Gastrocnemius medialis (tissue), 4 donors: Measurements from ENCODE around the gene PLCE1. TPM values are rescaled to one million over a fixed set of nuclear protein-coding genes. Genes with fewer than 3 reads are reported as not detected.
"Not testable (repeated sequence)": the region's sequence is repeated elsewhere in the genome, so short reads cannot be mapped to it uniquely, and the experiment has no call there.

Experiments used
- ATAC-seq, 2 donors: fragments of 150-250 bp; one replicate each; pipeline ENCODE4 v1.9.1; 2016
- DNase-seq, 2 donors: peaks; one replicate each; pipeline ENCODE4 v3.0.0-alpha.2; 2019
- H3K27ac ChIP-seq, 4 donors: fragments of 200-600 bp; sonication (generic); 1 replicate in 1 of 4; 2 replicates in 3 of 4; pipeline ENCODE4 v1.5.1; 2016 to 2018; ENCODE audit warnings: mild to moderate bottlenecking in 2 of 4, moderate library complexity in 1 of 4
- H3K27me3 ChIP-seq, 3 donors: fragments of 200-600 bp; sonication (generic) in 2 of 3; 1 replicate in 1 of 3; 2 replicates in 2 of 3; pipeline versions ENCODE4 v1.5.1 to v1.6.0; 2016 to 2019; ENCODE audit warnings: mild to moderate bottlenecking in 1 of 3, moderate library complexity in 1 of 3
- H3K36me3 ChIP-seq, 2 donors: fragments of 200-600 bp; sonication (generic) in 1 of 2; one replicate each; pipeline ENCODE4 v1.5.1; 2017 to 2018
- H3K4me1 ChIP-seq, 2 donors: fragments of 200-600 bp; sonication (generic) in 1 of 2; one replicate each; pipeline ENCODE4 v1.5.1; 2016 to 2017; ENCODE audit warnings: mild to moderate bottlenecking in 2 of 2
- H3K4me3 ChIP-seq, 4 donors: fragments of 200-600 bp; sonication (generic) in 3 of 4; 1 replicate in 1 of 4; 2 replicates in 3 of 4; pipeline ENCODE4 v1.5.1; 2016 to 2019; ENCODE audit warnings: mild to moderate bottlenecking in 2 of 4
- H3K9me3 ChIP-seq, 3 donors: fragments of 200-600 bp; sonication (generic) in 2 of 3; 1 replicate in 1 of 3; 2 replicates in 2 of 3; pipeline ENCODE4 v1.5.1; 2016 to 2019
- POLR2A ChIP-seq, 2 donors: fragments of 450-650 bp; IDR thresholded peaks; one replicate each; pipeline ENCODE4 v1.6.1; 2017; ENCODE audit warnings: antibody characterized with exemption in 2 of 2, mild to moderate bottlenecking in 2 of 2, moderate library complexity in 2 of 2
- in situ Hi-C, 4 donors: fragments of 200-750 bp; cut with MboI; loops; one replicate each; pipeline versions ENCODE4 v1.15.0 to v1.8.0; 2017; ENCODE audit warnings: low sequenced_read_pairs in 4 of 4
- intact Hi-C: fragments of 100-400 bp; cut with DNase I; formaldehyde crosslinking; loops from one replicate; pipeline ENCODE4 v1.15.1; 2023; ENCODE audit warnings: low total_unique reads
- total RNA-seq, 4 donors: library from RNA; depleted of rRNA; stranded (reverse); fragments of >200 nt; gene quantifications; one replicate each; pipeline versions ENCODE4 v1.1.0 to v1.2.3, GENCODE V29; 2016
- TF ChIP-seq, protein P1 (sequence below), 5 experiments: fragments of 450-650 bp in 3 of 5; fragments of 200-600 bp in 2 of 5; sonication (generic) in 2 of 5; IDR thresholded peaks in 4 of 5; conservative IDR thresholded peaks in 1 of 5; 1 replicate in 4 of 5; 2 replicates in 1 of 5; pipeline ENCODE4 v1.5.1; 2016 to 2019; ENCODE audit warnings: antibody characterized with exemption in 5 of 5, mild to moderate bottlenecking in 3 of 5, moderate library complexity in 3 of 5

The PLCE1 gene
- total RNA-seq, 4 donors from 2014 or later: 2.7 to 5.9 (median 3.8) TPM

DNA sequence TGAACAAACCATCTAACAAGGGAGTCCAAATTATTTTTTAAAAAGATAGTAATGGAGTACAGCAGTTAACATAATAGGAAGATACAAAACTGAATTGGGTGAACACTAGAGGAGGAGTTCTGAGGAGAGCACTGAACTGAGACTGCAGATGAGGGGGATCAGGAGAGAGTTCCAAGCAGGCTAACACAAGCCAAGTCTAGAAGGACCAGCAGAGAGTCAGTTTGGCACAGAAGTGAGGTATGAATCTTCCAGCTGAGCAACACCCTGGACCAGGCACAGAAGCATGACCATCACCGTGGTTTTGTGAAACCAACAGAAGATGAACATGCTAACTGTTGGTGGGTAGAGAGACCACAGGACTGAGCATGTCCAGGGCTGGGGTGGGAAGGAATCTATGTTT is 30.8 kb upstream of the PLCE1 start:
- Histone ChIP-seq H3K36me3 (no peaks in the 10 kb centered on the region), H3K9me3 (no peaks in the 10 kb centered on the region), H3K4me3 (no peak overlapping the region), H3K27me3 (no peaks in the 10 kb centered on the region), H3K4me1 (peaks cover 3 to 8% of the 10 kb centered on the region in 2 donors), H3K27ac (no peak overlapping the region)
- intact Hi-C loops (no loop called here), in situ Hi-C loops (no loop called here)
- ATAC-seq (no peak), DNase-seq (no peak)
- TF ChIP-seq POLR2A (IDR thresholded peaks at IDR 0.05): no peak
- TF ChIP-seq, protein P1, sequence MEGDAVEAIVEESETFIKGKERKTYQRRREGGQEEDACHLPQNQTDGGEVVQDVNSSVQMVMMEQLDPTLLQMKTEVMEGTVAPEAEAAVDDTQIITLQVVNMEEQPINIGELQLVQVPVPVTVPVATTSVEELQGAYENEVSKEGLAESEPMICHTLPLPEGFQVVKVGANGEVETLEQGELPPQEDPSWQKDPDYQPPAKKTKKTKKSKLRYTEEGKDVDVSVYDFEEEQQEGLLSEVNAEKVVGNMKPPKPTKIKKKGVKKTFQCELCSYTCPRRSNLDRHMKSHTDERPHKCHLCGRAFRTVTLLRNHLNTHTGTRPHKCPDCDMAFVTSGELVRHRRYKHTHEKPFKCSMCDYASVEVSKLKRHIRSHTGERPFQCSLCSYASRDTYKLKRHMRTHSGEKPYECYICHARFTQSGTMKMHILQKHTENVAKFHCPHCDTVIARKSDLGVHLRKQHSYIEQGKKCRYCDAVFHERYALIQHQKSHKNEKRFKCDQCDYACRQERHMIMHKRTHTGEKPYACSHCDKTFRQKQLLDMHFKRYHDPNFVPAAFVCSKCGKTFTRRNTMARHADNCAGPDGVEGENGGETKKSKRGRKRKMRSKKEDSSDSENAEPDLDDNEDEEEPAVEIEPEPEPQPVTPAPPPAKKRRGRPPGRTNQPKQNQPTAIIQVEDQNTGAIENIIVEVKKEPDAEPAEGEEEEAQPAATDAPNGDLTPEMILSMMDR (IDR thresholded peaks at IDR 0.05 in 4 of 5, conservative IDR thresholded peaks at IDR 0.05 in 1 of 5): no peak

DNA sequence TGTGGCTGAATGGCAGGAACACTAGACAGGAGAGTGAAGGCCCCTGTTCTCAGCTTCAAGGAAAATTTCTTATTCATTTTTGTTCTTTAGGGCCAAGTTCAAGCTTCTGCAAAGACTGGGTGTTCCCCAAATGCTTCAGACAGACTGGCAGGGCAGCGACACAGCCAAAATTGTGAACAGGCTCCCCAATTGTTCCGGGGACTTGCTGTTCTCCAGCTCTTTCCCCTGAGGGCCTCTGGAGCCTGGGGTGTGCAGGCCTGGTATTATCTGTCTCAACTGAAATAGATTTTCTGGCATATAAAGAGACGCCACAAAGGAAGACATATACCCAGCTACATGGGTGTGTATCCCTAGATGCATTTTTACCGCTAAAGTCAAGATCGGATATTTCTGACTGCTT is 30.3 kb upstream of the PLCE1 start:
- no peak overlapping the region for H3K4me3 ChIP-seq
- H3K27ac ChIP-seq: no peak overlapping the region
- no peak for DNase-seq
- intact Hi-C loops: no loop called here
- no peaks in the 10 kb centered on the region for H3K27me3 ChIP-seq
- H3K4me1 ChIP-seq: peaks cover 4 to 8% of the 10 kb centered on the region in 2 donors
- no peak for ATAC-seq
- no peaks in the 10 kb centered on the region for H3K9me3 ChIP-seq
- TF ChIP-seq, protein P1 (IDR thresholded peaks at IDR 0.05 in 4 of 5, conservative IDR thresholded peaks at IDR 0.05 in 1 of 5): no peak
- in situ Hi-C loops: no loop called here
- no peaks in the 10 kb centered on the region for H3K36me3 ChIP-seq

DNA sequence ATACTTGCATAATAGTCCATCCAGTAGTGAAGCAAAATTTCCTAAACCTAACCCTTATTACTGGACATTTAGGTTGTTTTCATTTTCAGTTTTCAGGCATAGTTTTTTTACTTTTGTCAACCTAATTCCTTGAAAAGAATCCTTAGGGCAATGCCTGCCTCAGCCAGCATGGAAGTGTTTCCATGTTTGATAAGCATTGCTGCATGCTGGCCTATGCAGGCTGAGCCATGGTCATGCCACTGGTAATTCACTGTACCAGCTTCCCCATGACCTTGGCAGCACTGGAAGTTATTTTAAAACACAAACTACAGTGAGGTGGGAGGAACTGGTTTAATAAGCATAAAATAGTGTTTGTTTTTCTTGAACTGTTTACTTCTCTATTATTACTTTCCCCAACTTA is 27.8 kb upstream of the PLCE1 start:
- Histone ChIP-seq H3K27ac (no peak overlapping the region), H3K36me3 (no peaks in the 10 kb centered on the region), H3K9me3 (no peaks in the 10 kb centered on the region), H3K4me1 (peaks cover 8% of the 10 kb centered on the region in 2 donors), H3K27me3 (no peaks in the 10 kb centered on the region), H3K4me3 (no peak overlapping the region)
- no peak for ATAC-seq
- intact Hi-C loops (no loop called here), in situ Hi-C loops (no loop called here)
- no peak for TF ChIP-seq POLR2A (IDR thresholded peaks at IDR 0.05)
- TF ChIP-seq, protein P1 (IDR thresholded peaks at IDR 0.05 in 4 of 5, conservative IDR thresholded peaks at IDR 0.05 in 1 of 5): no peak
- no peak for DNase-seq

DNA sequence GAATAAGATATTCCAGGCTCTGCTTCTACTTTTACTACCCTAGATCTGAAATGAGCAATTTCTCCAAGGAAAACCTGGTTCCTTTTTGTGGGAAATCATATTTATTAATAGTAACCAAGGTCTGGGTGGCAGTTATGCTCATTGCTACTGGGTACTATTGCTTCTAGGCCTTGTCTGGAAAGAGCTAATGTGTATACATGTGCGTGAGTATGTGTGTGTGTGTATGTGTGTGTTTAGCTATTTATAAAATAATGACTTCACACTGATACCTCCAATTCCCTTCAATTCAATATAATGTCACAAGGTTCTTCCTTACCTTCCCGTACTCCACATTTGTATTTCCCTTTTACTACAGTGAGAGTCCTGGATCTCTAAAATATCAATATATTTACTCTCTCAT is 26.0 kb upstream of the PLCE1 start:
- Histone ChIP-seq H3K27me3 (no peaks in the 10 kb centered on the region), H3K36me3 (no peaks in the 10 kb centered on the region), H3K27ac (no peak overlapping the region), H3K4me3 (no peak overlapping the region), H3K9me3 (no peaks in the 10 kb centered on the region), H3K4me1 (peaks cover 8% of the 10 kb centered on the region in 2 donors)
- in situ Hi-C loops: no loop called here
- DNase-seq (no peak), ATAC-seq (no peak)
- intact Hi-C loops: no loop called here
- TF ChIP-seq, protein P1 (IDR thresholded peaks at IDR 0.05 in 4 of 5, conservative IDR thresholded peaks at IDR 0.05 in 1 of 5): no peak

DNA sequence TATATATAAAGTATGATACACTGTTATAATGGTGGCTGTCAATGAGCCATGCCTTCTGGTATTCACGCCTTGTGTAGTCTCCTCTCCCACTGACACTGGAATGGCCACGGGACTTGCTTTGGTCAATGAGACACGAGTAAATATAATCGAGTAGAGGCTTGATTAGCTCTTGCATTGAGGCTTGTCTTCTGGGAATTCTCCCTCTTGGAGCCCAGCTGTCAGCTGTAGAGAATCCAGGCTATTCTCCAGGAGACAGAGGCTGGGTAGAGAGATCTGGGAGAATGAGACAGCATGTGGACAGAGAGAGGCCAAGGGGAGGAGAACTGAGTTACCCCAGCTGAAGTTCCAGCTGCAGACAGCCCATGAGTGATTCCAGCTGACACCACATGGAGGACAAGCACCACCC is 25.2 kb upstream of the PLCE1 start:
- DNase-seq (no peak), ATAC-seq (peak; percentile 76 to 84)
- Histone ChIP-seq H3K9me3 (no peaks in the 10 kb centered on the region), H3K27ac (no peak overlapping the region), H3K4me3 (no peak overlapping the region), H3K27me3 (no peaks in the 10 kb centered on the region), H3K4me1 (peaks cover 8% of the 10 kb centered on the region in 2 donors), H3K36me3 (no peaks in the 10 kb centered on the region)
- intact Hi-C loops (no loop called here), in situ Hi-C loops (no loop called here)
- TF ChIP-seq, protein P1 (IDR thresholded peaks at IDR 0.05 in 4 of 5, conservative IDR thresholded peaks at IDR 0.05 in 1 of 5): no peak
- TF ChIP-seq POLR2A (IDR thresholded peaks at IDR 0.05): no peak

DNA sequence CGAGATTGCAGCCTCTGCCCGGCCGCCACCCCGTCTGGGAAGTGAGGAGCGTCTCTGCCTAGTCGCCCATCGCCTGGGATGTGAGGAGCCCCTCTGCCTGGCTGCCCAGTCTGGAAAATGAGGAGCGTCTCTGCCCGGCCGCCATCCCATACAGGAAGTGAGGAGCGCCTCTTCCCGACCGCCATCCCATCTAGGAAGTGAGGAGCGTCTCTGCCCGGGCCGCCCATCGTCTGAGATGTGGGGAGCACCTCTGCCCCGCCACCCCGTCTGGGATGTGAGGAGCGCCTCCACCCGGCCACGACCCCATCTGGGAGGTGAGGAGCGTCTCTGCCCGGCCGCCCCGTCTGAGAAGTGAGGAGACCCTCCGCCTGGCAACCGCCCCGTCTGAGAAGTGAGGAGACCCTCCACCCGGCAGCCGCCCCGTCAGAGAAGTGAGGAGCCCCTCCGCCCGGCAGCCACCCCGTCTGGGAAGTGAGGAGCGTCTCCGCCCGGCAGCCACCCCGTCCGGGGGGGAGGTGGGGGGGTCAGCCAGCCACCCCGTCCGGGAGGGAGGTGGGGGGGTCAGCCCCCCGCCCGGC is 23.2 kb upstream of the PLCE1 start:
- ATAC-seq, H3K4me1 ChIP-seq, H3K4me3 ChIP-seq, H3K27me3 ChIP-seq, H3K36me3 ChIP-seq, in situ Hi-C loops, H3K9me3 ChIP-seq, intact Hi-C loops, DNase-seq, H3K27ac ChIP-seq: not testable (repeated sequence)
